GM19438 (cell line): ENCODE results near the gene ACBD6.
"Not testable (repeated sequence)": the region's sequence is repeated elsewhere in the genome, so short reads cannot be mapped to it uniquely, and the experiment has no call there.

Source experiments
- ATAC-seq: cut with Tn5 transposase; IDR thresholded peaks from one replicate; pipeline ENCODE4 v1.9.1; 2021; ENCODE audit warnings: low read depth; ENCODE audit not compliant: unreplicated experiment

The ACBD6 gene

DNA sequence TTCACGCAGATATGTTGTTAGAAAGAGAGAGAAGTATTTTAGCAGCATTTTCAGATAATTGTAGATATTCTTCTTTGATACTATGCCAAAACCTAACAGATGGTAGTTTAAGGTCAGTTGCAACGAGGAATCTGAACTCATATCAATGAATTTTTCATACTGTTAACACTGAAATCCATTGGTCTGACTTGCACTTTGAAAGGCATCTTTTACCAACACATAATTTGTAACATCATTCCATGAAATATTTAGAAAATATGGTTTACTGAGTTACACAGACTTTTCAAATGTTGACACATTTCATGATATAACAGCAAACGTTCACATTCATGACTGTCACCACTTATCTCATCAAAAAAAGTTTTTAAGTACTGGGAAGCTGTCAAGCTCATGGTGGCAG lies 4.6 kb downstream of the ACBD6 start:
- no peak for ATAC-seq

- ATAC-seq: no peak
Observed at GRCh38 chr1:180494370-180494769, 8.0 kb downstream of the ACBD6 start.

- ATAC-seq: no peak
Observed at GRCh38 chr1:180489976-180490375, 12.4 kb downstream of the ACBD6 start.

GRCh38 chr1:180489313-180489712 lies 13.1 kb downstream of the ACBD6 start:
- ATAC-seq: no peak

DNA sequence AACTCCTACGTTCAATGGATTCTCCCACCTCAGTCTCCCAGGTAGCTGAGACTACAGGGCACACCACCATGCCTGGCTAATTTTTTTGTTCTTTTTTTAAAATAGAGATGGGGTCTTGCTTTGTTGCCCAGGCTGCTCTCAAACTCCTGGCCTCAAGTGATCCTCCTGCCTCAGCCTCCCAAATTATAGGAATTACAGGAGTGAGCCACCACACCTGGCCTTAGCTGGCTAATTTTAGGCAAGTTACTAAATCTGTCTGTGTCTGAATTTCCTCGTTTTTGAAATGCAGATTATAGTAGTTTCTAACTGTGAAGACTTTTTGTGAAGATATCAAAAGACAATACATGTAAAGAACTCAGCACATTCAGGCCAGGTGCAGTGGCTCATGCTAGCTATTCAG lies 13.7 kb downstream of the ACBD6 start:
- ATAC-seq: no peak

- no peak for ATAC-seq
Observed at GRCh38 chr1:180486092-180486491, 16.3 kb downstream of the ACBD6 start.

DNA sequence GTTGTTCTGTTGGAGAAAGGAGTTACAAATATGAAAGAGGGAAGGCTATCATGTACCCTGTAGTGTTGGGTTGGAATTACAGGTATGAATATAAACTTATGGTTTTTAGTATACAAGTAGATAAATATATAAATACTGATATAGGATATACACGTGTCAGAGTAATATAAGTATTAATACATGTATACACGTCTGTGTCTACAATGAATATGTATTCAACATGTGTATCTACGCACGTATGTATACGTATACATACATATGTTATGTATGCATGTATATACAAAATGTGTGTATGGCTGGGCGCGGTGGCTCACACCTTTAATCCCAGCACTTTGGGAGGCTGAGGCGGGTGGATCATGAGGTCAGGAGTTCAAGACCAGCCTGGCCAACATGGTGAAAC lies 17.9 kb downstream of the ACBD6 start:
- ATAC-seq: no peak

DNA sequence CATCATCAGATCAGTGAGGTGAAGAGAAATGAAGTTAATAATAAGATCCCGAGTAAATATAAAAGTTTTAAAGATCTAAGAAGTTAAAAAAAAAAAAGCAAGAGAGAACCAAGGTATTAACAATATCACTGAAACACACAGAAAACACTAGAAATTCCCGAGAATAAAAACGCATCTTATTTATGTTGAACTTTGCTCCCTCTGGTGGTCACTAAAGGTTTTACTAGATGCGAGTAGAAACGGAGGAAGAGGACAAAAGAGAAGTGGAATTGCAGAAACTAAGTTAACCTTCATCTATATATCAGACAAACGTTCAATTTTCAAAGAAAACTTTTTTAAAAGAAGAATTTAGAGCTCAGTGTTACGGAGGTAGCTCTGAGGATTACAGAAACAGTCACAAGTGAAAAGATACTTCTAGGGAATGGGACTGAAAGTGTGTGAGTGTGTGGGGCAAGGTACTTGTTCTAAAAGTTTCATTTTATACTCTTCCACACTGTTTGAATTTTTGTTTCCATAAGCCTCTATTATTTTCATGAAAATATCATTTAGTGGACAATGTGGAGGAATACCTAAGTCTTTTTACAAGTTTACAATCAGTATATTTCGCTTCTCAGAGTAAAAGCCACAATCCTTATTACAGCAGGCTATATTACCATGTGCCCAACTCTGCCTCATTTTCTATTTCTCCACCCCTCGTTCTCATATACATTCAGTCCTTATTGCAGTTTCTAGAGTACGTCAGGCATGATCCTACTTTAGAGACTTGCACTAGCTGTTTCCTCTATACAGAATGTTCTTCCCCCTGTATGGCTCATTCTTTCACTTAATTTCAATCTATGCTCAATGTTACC lies 19.7 kb downstream of the ACBD6 start:
- no peak for ATAC-seq

DNA sequence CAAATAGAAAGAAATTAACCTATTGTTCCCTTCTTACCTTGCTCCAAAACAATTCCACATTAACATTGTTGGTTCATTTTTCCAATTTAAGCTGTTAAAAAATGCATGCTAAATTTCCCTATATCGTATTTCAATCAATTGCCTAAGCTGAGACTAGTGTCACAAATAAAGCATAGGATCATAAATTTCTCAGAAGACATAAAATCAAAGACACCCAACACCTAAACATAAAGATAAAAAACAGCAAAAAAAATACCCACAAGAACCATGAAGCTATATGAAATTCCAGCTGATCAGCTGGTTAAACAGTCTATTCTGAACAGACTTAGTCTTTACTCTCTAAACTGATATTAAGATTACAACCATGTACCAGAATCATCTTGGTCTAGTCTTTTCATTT lies 32.3 kb downstream of the ACBD6 start:
- no peak for ATAC-seq

GRCh38 chr1:180468311-180468710 lies 34.1 kb downstream of the ACBD6 start:
- ATAC-seq: no peak

GRCh38 chr1:180462102-180462501 lies 40.3 kb downstream of the ACBD6 start:
- ATAC-seq: no peak

GRCh38 chr1:180461682-180462081 lies 40.7 kb downstream of the ACBD6 start:
- not testable (repeated sequence) for ATAC-seq

GRCh38 chr1:180458807-180459206 lies 43.6 kb downstream of the ACBD6 start:
- ATAC-seq: no peak

DNA sequence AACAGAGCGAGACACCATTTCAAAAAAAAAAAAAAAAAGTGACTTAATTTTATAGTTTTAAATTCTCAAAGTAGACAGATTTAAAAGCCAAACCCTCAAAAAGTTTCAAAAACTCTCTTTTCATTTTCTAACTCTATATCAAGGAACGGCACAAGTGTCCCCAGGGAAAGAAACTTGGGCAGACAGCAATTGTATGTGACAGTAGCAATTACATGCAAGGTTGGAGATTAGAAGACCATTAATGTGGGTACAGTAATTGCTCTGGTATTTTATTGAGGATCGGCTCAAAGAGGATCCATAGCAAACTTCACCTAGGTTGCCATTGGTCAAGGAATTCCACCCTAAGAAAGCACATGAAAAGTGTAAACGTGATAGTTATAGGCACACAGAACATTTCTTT lies 46.2 kb downstream of the ACBD6 start:
- ATAC-seq: no peak

DNA sequence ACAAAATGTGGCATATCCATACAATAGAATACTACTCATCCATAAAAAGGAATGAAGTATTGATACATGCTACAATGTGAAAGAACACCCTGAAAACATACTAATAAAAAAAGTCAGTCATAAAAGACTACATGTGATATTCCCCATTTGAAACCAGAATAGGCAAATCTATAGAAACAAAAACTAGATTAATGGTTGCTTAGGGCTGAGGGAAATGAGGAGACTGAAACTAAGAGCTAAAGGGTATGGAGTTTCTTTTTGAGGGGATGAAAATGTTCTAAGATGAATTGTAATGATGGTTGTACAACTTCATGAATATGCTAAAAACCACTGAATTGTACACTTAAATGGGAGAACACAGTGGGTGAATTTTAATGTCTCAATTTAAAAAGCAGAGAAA lies 50.9 kb downstream of the ACBD6 start:
- no peak for ATAC-seq

GRCh38 chr1:180444522-180444921 lies 57.9 kb downstream of the ACBD6 start:
- no peak for ATAC-seq

DNA sequence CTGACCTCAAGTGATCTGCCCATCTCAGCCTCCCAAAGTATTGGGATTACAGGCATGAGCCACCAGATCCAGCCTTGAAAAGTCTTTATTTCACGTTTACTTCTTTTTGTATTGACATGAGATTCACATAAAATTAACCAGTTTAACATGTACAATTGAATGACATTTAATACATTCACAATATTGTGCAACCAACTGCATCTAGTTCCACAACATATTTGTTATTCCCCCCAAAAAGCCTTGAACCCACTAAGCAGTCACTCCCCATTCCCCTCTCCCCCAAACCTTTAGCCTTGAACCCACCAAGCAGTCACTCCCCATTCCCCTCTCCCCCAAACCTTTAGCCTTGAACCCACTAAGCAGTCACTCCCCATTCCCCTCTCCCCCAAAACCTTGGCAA lies 62.0 kb downstream of the ACBD6 start:
- ATAC-seq: no peak

GRCh38 chr1:180435566-180435965 lies 66.8 kb downstream of the ACBD6 start:
- no peak for ATAC-seq

GRCh38 chr1:180433873-180434272 lies 68.5 kb downstream of the ACBD6 start:
- no peak for ATAC-seq

- ATAC-seq: no peak
Observed at GRCh38 chr1:180431683-180432082, 70.7 kb downstream of the ACBD6 start.

- ATAC-seq: no peak
Observed at GRCh38 chr1:180428782-180429695, 73.3 kb downstream of the ACBD6 start.

DNA sequence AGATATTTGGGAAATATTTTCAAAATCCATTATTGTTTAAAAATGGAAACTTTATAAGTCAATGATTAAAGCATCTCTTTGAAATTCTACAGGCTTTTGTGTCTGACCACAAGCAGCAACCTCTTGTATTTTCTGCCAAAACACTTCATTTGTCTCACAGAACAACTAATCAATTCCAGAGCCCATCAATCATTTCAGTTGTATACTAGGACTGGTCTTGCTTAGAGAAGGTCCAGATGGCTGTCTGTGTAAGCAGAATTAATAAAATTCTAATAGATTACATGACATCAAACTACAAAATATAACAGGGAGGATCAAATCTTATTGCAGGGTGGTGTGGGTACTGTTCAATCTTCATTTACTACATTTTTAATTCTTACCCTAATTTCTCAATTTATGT lies 76.4 kb downstream of the ACBD6 start:
- ATAC-seq: no peak
